Heart right ventricle (tissue), 16 donors: ENCODE measurements around the gene KRT83. TPM values are rescaled to one million over a fixed set of nuclear protein-coding genes. Genes with fewer than 3 reads are reported as not detected.

Source experiments
- ATAC-seq, 8 donors: fragments of 200-7000 bp; cut with Tn5 transposase; one replicate each; pipeline ENCODE4 v1.9.1; 2020; ENCODE audit warnings: mild to moderate bottlenecking in 8 of 8, moderate library complexity in 8 of 8, moderate number of reproducible peaks in 1 of 8
- DNase-seq, 2 donors: peaks; one replicate each; pipeline ENCODE4 v3.0.0-alpha.2; 2020
- H3K27ac ChIP-seq, 10 donors: fragments of 200-600 bp; sonication (generic) in 2 of 10; one replicate each; pipeline versions ENCODE4 v1.5.0 to v1.8.0; 2020 to 2022; ENCODE audit warnings: mild to moderate bottlenecking in 3 of 10
- H3K27me3 ChIP-seq, 7 donors: fragments of 200-600 bp; one replicate each; pipeline ENCODE4 v1.8.0; 2021 to 2022; ENCODE audit warnings: mild to moderate bottlenecking in 2 of 7
- H3K36me3 ChIP-seq, 9 donors: fragments of 200-600 bp; sonication (generic) in 1 of 9; one replicate each; pipeline versions ENCODE4 v1.5.0 to v1.8.0; 2020 to 2022; ENCODE audit warnings: mild to moderate bottlenecking in 2 of 9
- H3K4me1 ChIP-seq, 9 donors: fragments of 200-600 bp; sonication (generic) in 1 of 9; one replicate each; pipeline versions ENCODE4 v1.5.0 to v1.8.0; 2020 to 2022; ENCODE audit warnings: mild to moderate bottlenecking in 4 of 9
- H3K4me3 ChIP-seq, 10 donors: fragments of 200-600 bp; sonication (generic) in 2 of 10; one replicate each; pipeline versions ENCODE4 v1.5.0 to v1.8.0; 2020 to 2022; ENCODE audit warnings: mild to moderate bottlenecking in 7 of 10, moderate library complexity in 2 of 10
- H3K9me3 ChIP-seq, 11 donors: fragments of 200-600 bp in 10 of 11; sonication (generic) in 2 of 11; one replicate each; pipeline versions ENCODE4 v1.5.0 to v1.8.0; 2013 to 2022; ENCODE audit warnings: mild to moderate bottlenecking in 2 of 11, control low read depth in 1 of 11, moderate library complexity in 1 of 11
- WGBS, 2 donors: extraction: QIAGEN DNeasy Blood & Tissue Kit; methylation state at CpG; one replicate each; pipeline ENCODE4 v1.1.7; 2013; ENCODE audit warnings: inconsistent platforms in 1 of 2; 5-methylcytosine and 5-hydroxymethylcytosine counted together
- intact Hi-C, 10 donors: fragments of 100-400 bp; cut with DNase I; formaldehyde crosslinking; loops; one replicate each; pipeline versions ENCODE4 v1.11.1 to v1.14.2; 2022
- polyA plus RNA-seq, 2 donors: library from polyadenylated mRNA; stranded (reverse); fragments of 200-250 nt; gene quantifications; one replicate each; pipeline ENCODE4 v1.2.3, GENCODE V29; 2013
- total RNA-seq, 10 donors: library from RNA; stranded (reverse); fragmentation: NEBNext Ultra II Directional in 3 of 10; extraction: Animal tissue kit (Norgen Biotek cat#: 25700) in 3 of 10; gene quantifications; one replicate each; pipeline versions ENCODE4 v1.2.1 to v1.2.4, GENCODE V29; 2021 to 2023
- TF ChIP-seq, protein P1 (sequence below), 9 donors: fragments of 200-600 bp; sonication (generic) in 2 of 9; IDR thresholded peaks; one replicate each; pipeline versions ENCODE4 v1.5.0 to v1.8.0; 2021 to 2022; ENCODE audit warnings: antibody characterized with exemption in 9 of 9, mild to moderate bottlenecking in 5 of 9, moderate library complexity in 1 of 9
- donor health status: Arrhythmogenic right ventricular cardiomyopathy.
- donor health status: ischemic (EF 13 %, LVEDD 7.1; RV severe dilation, severe dysfunction).
- donor health status: healthy with polysubstance abuse.
- donor health status: DM: no; HTN: yes; CAD: no.
- donor health status: DM: no; HTN: no; CAD: no.
- donor health status: ischemic (EF 25% LVEDD 6.9; RV normal size, moderate dysfunction).
- donor health status: ischemic (EF 25% LVEDD 5.7; RV mildly dilated, moderate dysfunction).
- donor health status: healthy.
- donor health status: DM: yes; HTN: yes; CAD: no.
- donor health status: Ischemic cardiomyopathy.
- donor health status: ischemic (EF 35%, LVEDD 5.7; RV mildly dilated, moderate dysfunction).
- donor health status: nonischemic (EF 11% LVEDD 7.7; RV severe dilation, severe dysfunction).
- donor health status: DM: yes; HTN: yes; CAD: no.
- donor health status: PGD.
- donor health status: ischemic (EF 29% LVEDD 5.4; RV normal size, mild dysfunction).
- donor health status: nonischemic (EF 23%, LVEDD 6.1; RV moderate dilation, normal function).

KRT83 gene
- total and polyA plus RNA-seq, 12 donors = not detected

GRCh38 chr12:52323416-52324152 lies 2.4 kb upstream of the KRT83 start:
- H3K4me3 ChIP-seq = no peak overlapping the region
- DNase-seq (no peak), ATAC-seq (no peak)
- no peaks in the 10 kb centered on the region for H3K9me3 ChIP-seq
- H3K36me3 ChIP-seq = no peaks in the 10 kb centered on the region
- intact Hi-C loops = loop anchor here in 4 of 10 donors (2.0 to 10.0 kb wide), 4 partner anchors 101 to 169 kb away; no protein-coding TSS in a partner anchor
- H3K27me3 ChIP-seq = peaks cover 14 to 66% (median 49%) of the 10 kb centered on the region in 7 donors
- WGBS, 2 donors = 84 to 87% methylated on average over 10 of the region's 10 CpGs
- H3K4me1 ChIP-seq = no peaks in the 10 kb centered on the region
- TF ChIP-seq, protein P1, sequence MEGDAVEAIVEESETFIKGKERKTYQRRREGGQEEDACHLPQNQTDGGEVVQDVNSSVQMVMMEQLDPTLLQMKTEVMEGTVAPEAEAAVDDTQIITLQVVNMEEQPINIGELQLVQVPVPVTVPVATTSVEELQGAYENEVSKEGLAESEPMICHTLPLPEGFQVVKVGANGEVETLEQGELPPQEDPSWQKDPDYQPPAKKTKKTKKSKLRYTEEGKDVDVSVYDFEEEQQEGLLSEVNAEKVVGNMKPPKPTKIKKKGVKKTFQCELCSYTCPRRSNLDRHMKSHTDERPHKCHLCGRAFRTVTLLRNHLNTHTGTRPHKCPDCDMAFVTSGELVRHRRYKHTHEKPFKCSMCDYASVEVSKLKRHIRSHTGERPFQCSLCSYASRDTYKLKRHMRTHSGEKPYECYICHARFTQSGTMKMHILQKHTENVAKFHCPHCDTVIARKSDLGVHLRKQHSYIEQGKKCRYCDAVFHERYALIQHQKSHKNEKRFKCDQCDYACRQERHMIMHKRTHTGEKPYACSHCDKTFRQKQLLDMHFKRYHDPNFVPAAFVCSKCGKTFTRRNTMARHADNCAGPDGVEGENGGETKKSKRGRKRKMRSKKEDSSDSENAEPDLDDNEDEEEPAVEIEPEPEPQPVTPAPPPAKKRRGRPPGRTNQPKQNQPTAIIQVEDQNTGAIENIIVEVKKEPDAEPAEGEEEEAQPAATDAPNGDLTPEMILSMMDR (IDR thresholded peaks at IDR 0.05) = no peak
- no peak overlapping the region for H3K27ac ChIP-seq

- H3K27me3 ChIP-seq = peaks cover 14 to 61% (median 50%) of the 10 kb centered on the region in 7 donors
- TF ChIP-seq, protein P1 (IDR thresholded peaks at IDR 0.05) = no peak
- no peaks in the 10 kb centered on the region for H3K9me3 ChIP-seq
- DNase-seq (no peak), ATAC-seq (no peak)
- WGBS, 2 donors = 48 to 58% methylated on average over 1 of the region's 1 CpG
- no peaks in the 10 kb centered on the region for H3K36me3 ChIP-seq
- no peak overlapping the region for H3K4me3 ChIP-seq
- H3K4me1 ChIP-seq = no peaks in the 10 kb centered on the region
- no peak overlapping the region for H3K27ac ChIP-seq
- intact Hi-C loops = loop anchor here in 2 of 10 donors (5.0 to 10.0 kb wide), 2 partner anchors 101 to 168 kb away; no protein-coding TSS in a partner anchor
Observed at GRCh38 chr12:52323001-52323400, 1.8 kb upstream of the KRT83 start.

DNA sequence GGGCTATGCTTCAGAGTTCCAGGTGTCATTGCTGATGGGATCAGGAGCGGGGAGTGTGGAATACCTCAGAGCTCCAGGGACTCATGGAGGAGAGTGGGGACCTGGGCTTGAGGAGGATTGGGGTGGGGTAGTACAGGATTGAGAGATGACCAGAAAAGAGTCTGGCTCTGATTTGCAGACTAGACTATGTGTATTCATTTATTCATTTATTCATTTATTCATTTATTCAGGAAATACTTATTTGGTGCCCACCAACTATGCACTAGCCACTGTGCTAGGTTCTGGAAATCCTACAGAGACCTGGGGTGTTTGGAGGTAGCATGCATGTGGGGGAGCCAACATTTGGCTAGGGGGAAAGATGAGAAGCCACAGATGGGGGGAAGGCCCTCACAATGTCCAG lies 871 bp upstream of the KRT83 start:
- H3K27me3 ChIP-seq = peaks cover 14 to 62% (median 46%) of the 10 kb centered on the region in 7 donors
- H3K36me3 ChIP-seq = no peaks in the 10 kb centered on the region
- no peaks in the 10 kb centered on the region for H3K4me1 ChIP-seq
- ATAC-seq = no peak
- intact Hi-C loops = loop anchor here in 2 of 10 donors (5.0 to 10.0 kb wide), 2 partner anchors 100 to 167 kb away; no protein-coding TSS in a partner anchor
- 96 to 98% methylated on average over 1 of the region's 1 CpG for WGBS, 2 donors
- H3K4me3 ChIP-seq = no peak overlapping the region
- H3K27ac ChIP-seq = no peak overlapping the region
- TF ChIP-seq, protein P1 (IDR thresholded peaks at IDR 0.05) = no peak
- no peak for DNase-seq
- H3K9me3 ChIP-seq = no peaks in the 10 kb centered on the region

DNA sequence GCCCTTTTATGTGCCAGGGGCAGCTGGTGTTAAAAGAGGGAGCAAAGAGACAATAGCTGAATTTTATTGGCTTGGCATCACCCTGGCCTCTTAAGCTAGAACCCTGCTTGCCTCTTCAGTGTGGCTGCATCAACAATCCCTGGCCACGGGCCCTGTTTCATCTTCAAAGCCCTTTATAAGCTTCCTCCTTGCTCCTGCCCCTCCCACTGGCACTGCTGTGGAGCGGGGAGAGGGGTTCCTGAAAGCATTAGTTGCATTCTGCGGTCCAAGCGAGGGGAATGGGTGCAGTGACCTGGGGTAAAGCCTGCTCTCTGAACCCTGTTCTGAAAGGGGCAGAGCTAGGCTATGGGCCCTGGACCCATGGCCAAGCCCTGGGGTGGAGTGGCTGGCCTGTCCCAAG lies 220 bp upstream of the KRT83 start:
- Histone ChIP-seq H3K36me3 (no peaks in the 10 kb centered on the region), H3K27ac (no peak overlapping the region), H3K27me3 (peaks cover 14 to 68% (median 46%) of the 10 kb centered on the region in 7 donors), H3K9me3 (no peaks in the 10 kb centered on the region), H3K4me1 (no peaks in the 10 kb centered on the region), H3K4me3 (no peak overlapping the region)
- DNase-seq (no peak), ATAC-seq (no peak)
- WGBS, 2 donors = 69 to 74% methylated on average over 4 of the region's 4 CpGs
- intact Hi-C loops = loop anchor here in 2 of 10 donors (5.0 to 10.0 kb wide), 2 partner anchors 99 to 167 kb away; no protein-coding TSS in a partner anchor
- TF ChIP-seq, protein P1 (IDR thresholded peaks at IDR 0.05) = no peak
